PC-9 (cell line): Measurements from ENCODE around the gene CD53. TPM values are rescaled to one million over a fixed set of nuclear protein-coding genes. Genes with fewer than 3 reads are reported as not detected.

ENCODE experiments used
- BruUV-seq: library from RNA; stranded (reverse); fragments of 400-500 nt; replicated peaks from 2 replicates; lab custom pipeline; 2021; lab: Mats Ljungman, UMichigan
- CTCF ChIA-PET: fragments of 300-600 bp; sonication (Branson Sonifier 250); formaldehyde crosslinking; loops from one replicate; lab custom pipeline; 2022; ENCODE audit warnings: antibody characterized with exemption; lab: Charles Lee
- POLR2A ChIA-PET: fragments of 300-600 bp; sonication (Branson Sonifier 250); formaldehyde crosslinking; loops from one replicate; lab custom pipeline; 2022; ENCODE audit warnings: antibody characterized with exemption; ENCODE audit not compliant: unreplicated experiment; lab: Charles Lee
- DNase-seq, 2 experiments: peaks; one replicate each; pipeline versions ENCODE4 v3.0.0 to v3.0.0-alpha.2; 2015 to 2022; ENCODE audit warnings: mixed read lengths in 1 of 2
- H2AFZ ChIP-seq: fragments of 200-600 bp; sonication (generic); 2 replicates; pipeline ENCODE4 v1.8.1; 2017; ENCODE audit warnings: antibody characterized with exemption
- H3F3A ChIP-seq: fragments of 200-600 bp; sonication (generic); 2 replicates; pipeline ENCODE4 v1.8.1; 2017; ENCODE audit warnings: antibody characterized with exemption, mild to moderate bottlenecking, low read depth; ENCODE audit not compliant: insufficient read depth
- H3K27ac ChIP-seq: fragments of 200-600 bp; sonication (generic); 2 replicates; pipeline ENCODE4 v1.6.1; 2016; ENCODE audit warnings: mixed run types
- H3K27me3 ChIP-seq: fragments of 200-600 bp; sonication (generic); 2 replicates; pipeline ENCODE4 v1.6.1; 2016; ENCODE audit warnings: low read depth, mixed run types; ENCODE audit not compliant: insufficient read depth
- H3K36me3 ChIP-seq: fragments of 200-600 bp; sonication (generic); 2 replicates; pipeline ENCODE4 v1.6.1; 2016; ENCODE audit warnings: low read depth, mixed run types
- H3K4me1 ChIP-seq: fragments of 200-600 bp; sonication (generic); replicated peaks from 2 replicates; pipeline ENCODE4 v1.6.1; 2016; ENCODE audit warnings: mixed run types; ENCODE audit not compliant: insufficient read depth
- H3K4me2 ChIP-seq: fragments of 200-600 bp; sonication (generic); 2 replicates; pipeline ENCODE4 v1.6.1; 2017; ENCODE audit warnings: mixed run types
- H3K4me3 ChIP-seq: fragments of 200-600 bp; sonication (generic); 2 replicates; pipeline ENCODE4 v1.6.1; 2016; ENCODE audit warnings: mixed run types
- H3K79me2 ChIP-seq: fragments of 200-600 bp; sonication (generic); 2 replicates; pipeline ENCODE4 v1.6.1; 2017; ENCODE audit warnings: low read depth, mixed run types
- H3K9me2 ChIP-seq: fragments of 200-600 bp; sonication (generic); 2 replicates; pipeline ENCODE4 v1.8.1; 2017; ENCODE audit warnings: mild to moderate bottlenecking; ENCODE audit not compliant: insufficient read depth
- H3K9me3 ChIP-seq: fragments of 200-600 bp; sonication (generic); 2 replicates; pipeline ENCODE4 v1.8.1; 2016; ENCODE audit warnings: low read depth; ENCODE audit not compliant: insufficient read depth
- H4K20me1 ChIP-seq: fragments of 200-600 bp; sonication (generic); 2 replicates; pipeline ENCODE4 v1.8.1; 2017; ENCODE audit not compliant: insufficient read depth
- CTCF ChIP-seq: fragments of 200-600 bp; sonication (generic); conservative IDR thresholded peaks from 2 replicates; pipeline ENCODE4 v1.6.1; 2017; ENCODE audit warnings: mixed run types, antibody characterized with exemption, mild to moderate bottlenecking, moderate library complexity
- EZH2 ChIP-seq: fragments of 200-600 bp; sonication (generic); IDR thresholded peaks from 2 replicates; pipeline ENCODE4 v1.8.0; 2017; ENCODE audit warnings: antibody characterized with exemption, low read depth
- intact Hi-C: fragments of 100-400 bp; cut with micrococcal nuclease; formaldehyde crosslinking; loops from one replicate; pipeline ENCODE4 v1.10.0; 2022; ENCODE audit not compliant: unreplicated experiment
- total RNA-seq: library from RNA; stranded (reverse); gene quantifications from 2 replicates; pipeline ENCODE4 v1.2.3, GENCODE V29; 2021

The CD53 gene
- total RNA-seq, 1 experiment from 2014 or later, result not detected

DNA sequence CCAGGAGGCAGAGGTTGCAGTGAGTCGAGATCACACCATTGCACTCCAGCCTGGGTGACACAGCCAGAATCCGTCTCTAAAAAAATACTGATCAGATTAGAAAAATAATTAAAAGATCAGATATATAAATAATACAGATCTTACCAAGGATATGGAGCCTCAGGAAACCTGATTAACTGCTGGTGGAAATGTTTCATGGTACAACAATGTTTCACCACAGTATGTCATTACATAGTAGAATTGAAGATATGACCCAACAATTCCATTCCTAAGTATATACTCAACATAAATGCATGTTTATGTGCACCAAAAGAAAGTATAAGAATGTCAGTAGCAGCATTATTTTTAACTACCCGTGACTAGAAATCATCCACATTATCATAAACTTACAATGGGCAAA, 41.7 kb downstream of the CD53 start:
- ChIA-PET CTCF (no interaction called here), POLR2A (no interaction called here)
- Histone ChIP-seq H3K27ac (no peak overlapping the region), H3K27me3 (no peaks in the 10 kb centered on the region), H3K79me2 (no peaks in the 10 kb centered on the region), H3K36me3 (no peaks in the 10 kb centered on the region), H3K4me2 (no peak overlapping the region), H3K9me3 (peaks cover 11% of the 10 kb centered on the region; the same call in 1 of the 2 replicates), H3F3A (peaks cover 9% of the 10 kb centered on the region), H3K9me2 (0 out of 2 replicates have a peak, but pooled peaks cover 2% of the 10 kb centered on the region), H3K4me3 (no peak overlapping the region), H3K4me1 (peaks cover 20% of the 10 kb centered on the region), H2AFZ (no peak overlapping the region), H4K20me1 (no peaks in the 10 kb centered on the region)
- peak in 1 of 2 experiments; percentile 33 for DNase-seq
- intact Hi-C loops, result no loop called here
- TF ChIP-seq CTCF (no peak), EZH2 (no peak)
- BruUV-seq, result no TSS peak

- no peak for TF ChIP-seq EZH2
- TF ChIP-seq CTCF, result no peak
- Histone ChIP-seq H2AFZ (no peak overlapping the region), H3K36me3 (no peaks in the 10 kb centered on the region), H3K27ac (peak overlapping the region; percentile 79), H3K9me2 (0 out of 2 replicates have a peak, but pooled peaks cover 8% of the 10 kb centered on the region), H3K27me3 (no peaks in the 10 kb centered on the region), H3K4me2 (no peak overlapping the region), H3K79me2 (no peaks in the 10 kb centered on the region), H3K4me1 (peaks cover 20% of the 10 kb centered on the region), H4K20me1 (no peaks in the 10 kb centered on the region), H3K4me3 (no peak overlapping the region), H3K9me3 (peaks cover 11% of the 10 kb centered on the region; the same call in 1 of the 2 replicates), H3F3A (peaks cover 9% of the 10 kb centered on the region)
- BruUV-seq, result no TSS peak
- ChIA-PET CTCF (no interaction called here), POLR2A (no interaction called here)
- intact Hi-C loops, result no loop called here
- peak in 1 of 2 experiments; percentile 10 for DNase-seq
Observed at GRCh38 chr1:110915804-110916203, 42.9 kb downstream of the CD53 start.

- CTCF ChIA-PET, result no interaction called here
- TF ChIP-seq CTCF (no peak), EZH2 (no peak)
- Histone ChIP-seq H3F3A (peaks cover 9% of the 10 kb centered on the region), H3K9me2 (0 out of 2 replicates have a peak, but pooled peaks cover 8% of the 10 kb centered on the region), H3K4me3 (peak overlapping the region; percentile 39; the same call in 1 of the 2 replicates), H4K20me1 (no peaks in the 10 kb centered on the region), H3K27ac (peak overlapping the region; percentile 79), H3K36me3 (no peaks in the 10 kb centered on the region), H3K4me2 (peak overlapping the region; percentile 61), H3K27me3 (no peaks in the 10 kb centered on the region), H3K79me2 (no peaks in the 10 kb centered on the region), H2AFZ (peak overlapping the region; percentile 52), H3K4me1 (peaks cover 20% of the 10 kb centered on the region), H3K9me3 (peaks cover 11% of the 10 kb centered on the region; the same call in 1 of the 2 replicates)
- intact Hi-C loops, result no loop called here
- no TSS peak for BruUV-seq
- DNase-seq, result peak in 1 of 2 experiments; percentile 8
- POLR2A ChIA-PET, result no interaction called here
Observed at GRCh38 chr1:110916274-110916668, 43.3 kb downstream of the CD53 start.
